Measurements from ENCODE around the gene RAB10. TPM values are rescaled to one million over a fixed set of nuclear protein-coding genes. Genes with fewer than 3 reads are reported as not detected.

RAB10 gene
- total and polyA plus RNA-seq, 2 of the 4 experiments (the other 2 are of a cell fraction), result 30.1 to 77.1 TPM

DNA sequence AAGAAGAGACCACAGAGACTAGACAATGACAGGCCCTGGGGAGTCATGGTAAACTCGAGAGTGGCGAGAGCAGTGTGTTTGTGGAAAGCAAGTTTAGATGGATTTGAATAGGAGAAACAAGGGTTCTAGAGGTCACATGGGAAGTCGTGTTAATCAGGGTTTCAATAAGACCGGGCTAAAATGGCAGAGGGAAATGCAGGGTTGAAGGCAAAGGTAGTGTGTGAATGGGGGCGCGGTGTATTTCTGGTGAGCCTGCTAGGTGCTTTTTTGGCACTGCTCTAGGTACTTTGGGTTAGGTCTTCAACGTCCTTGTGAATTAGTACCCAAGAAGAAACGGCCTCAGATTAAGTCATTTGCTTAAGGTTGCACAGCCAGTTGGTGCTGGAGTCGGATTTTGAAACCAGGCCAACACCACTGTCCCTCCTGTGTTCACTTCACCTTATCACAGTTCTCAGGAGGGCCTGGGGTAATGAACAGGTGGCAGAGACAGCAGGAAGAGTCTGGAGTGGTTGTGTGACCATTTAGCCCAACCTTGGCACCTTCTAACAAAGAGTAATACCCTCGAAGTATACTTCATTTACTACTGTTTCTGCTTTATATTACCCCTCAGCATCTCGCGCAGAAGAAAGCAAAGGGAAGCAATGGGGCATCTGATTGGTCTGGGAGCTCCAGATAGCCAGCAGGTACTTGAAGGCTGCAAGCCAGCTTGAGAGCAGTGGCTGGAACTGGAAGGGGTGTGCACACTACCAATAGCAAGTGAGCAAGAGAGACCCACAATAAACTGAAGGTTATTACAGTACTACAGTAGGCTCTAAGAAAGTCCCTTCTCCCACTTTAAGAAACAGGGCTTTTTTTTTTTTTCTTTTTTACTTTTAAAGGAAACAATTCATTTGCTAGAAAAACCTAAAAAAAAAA, 105.6 kb downstream of the RAB10 start:
- ChIA-PET CTCF (no interaction called here), POLR2A (ENCODE audit: unreplicated experiment) (interaction anchor here (0.5 kb wide), 1 partner anchor 111 kb away, joined by 3 read pairs; no protein-coding TSS in a partner anchor)
- H4K91ac ChIP-seq (ENCODE audit: insufficient read depth, low read depth, low read length), result no peak overlapping the region
- H3K14ac ChIP-seq (replicated peaks; ENCODE audit: low read depth, low read length), result no peak overlapping the region
- no peaks in the 10 kb centered on the region; the same call in 1 of the 2 replicates for H4K20me1 ChIP-seq (ENCODE audit: insufficient read depth, low read length)
- H2AK5ac ChIP-seq (ENCODE audit: low read depth, low read length), result no peak overlapping the region
- H3K18ac ChIP-seq (ENCODE audit: low read depth, low read length), result no peak overlapping the region
- no peak overlapping the region; the same call in 1 of the 2 replicates for H3K23ac ChIP-seq (ENCODE audit: low read depth, low read length)
- H3K4me3 ChIP-seq (ENCODE audit: insufficient read depth, low read depth, low read length), result no peak overlapping the region
- no peak overlapping the region for H2BK5ac ChIP-seq (ENCODE audit: low read depth, low read length, poor library complexity, severe bottlenecking)
- H3K79me1 ChIP-seq (ENCODE audit: low read depth in 1 of 2, low read length in 2 of 2), result no peaks in the 10 kb centered on the region; a peak in 1 of 4 replicates
- 87% methylated on average over 5 of the region's 12 CpGs; no CpG with 5 or more reads in 1 of the 2 experiments for WGBS, 2 experiments (ENCODE audit: extremely low coverage in 2 of 2, insufficient read length in 1 of 2)
- no peak overlapping the region for H3K9ac ChIP-seq (ENCODE audit: low read depth, low read length)
- no peak overlapping the region for H2AK9ac ChIP-seq (replicated peaks; ENCODE audit: low read depth, low read length, poor library complexity)
- intact Hi-C loops (cut with micrococcal nuclease) (loop anchor here (5.0 kb wide), 1 partner anchor 102 kb away; no protein-coding TSS in a partner anchor), in situ Hi-C loops (cut with MboI; ENCODE audit: low sequenced_read_pairs) (loop anchor here (10.0 kb wide), 1 partner anchor 285 kb away; no protein-coding TSS in a partner anchor), dilution Hi-C loops (cut with HindIII; ENCODE audit: low sequenced_read_pairs, unreplicated experiment) (no loop called here)
- no peak for TF ChIP-seq FOS (IDR thresholded peaks at IDR 0.05; ENCODE audit: low read depth, low read length)
- TF ChIP-seq, protein P1, sequence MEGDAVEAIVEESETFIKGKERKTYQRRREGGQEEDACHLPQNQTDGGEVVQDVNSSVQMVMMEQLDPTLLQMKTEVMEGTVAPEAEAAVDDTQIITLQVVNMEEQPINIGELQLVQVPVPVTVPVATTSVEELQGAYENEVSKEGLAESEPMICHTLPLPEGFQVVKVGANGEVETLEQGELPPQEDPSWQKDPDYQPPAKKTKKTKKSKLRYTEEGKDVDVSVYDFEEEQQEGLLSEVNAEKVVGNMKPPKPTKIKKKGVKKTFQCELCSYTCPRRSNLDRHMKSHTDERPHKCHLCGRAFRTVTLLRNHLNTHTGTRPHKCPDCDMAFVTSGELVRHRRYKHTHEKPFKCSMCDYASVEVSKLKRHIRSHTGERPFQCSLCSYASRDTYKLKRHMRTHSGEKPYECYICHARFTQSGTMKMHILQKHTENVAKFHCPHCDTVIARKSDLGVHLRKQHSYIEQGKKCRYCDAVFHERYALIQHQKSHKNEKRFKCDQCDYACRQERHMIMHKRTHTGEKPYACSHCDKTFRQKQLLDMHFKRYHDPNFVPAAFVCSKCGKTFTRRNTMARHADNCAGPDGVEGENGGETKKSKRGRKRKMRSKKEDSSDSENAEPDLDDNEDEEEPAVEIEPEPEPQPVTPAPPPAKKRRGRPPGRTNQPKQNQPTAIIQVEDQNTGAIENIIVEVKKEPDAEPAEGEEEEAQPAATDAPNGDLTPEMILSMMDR (conservative IDR thresholded peaks at IDR 0.05; ENCODE audit: low read depth, low read length), result no peak
- no peak for TF ChIP-seq SMC3 (IDR thresholded peaks at IDR 0.05; ENCODE audit: low read depth, low read length)
- TF ChIP-seq MXI1 (IDR thresholded peaks at IDR 0.05; ENCODE audit: borderline replicate concordance, low read depth, low read length), result no peak
- TF ChIP-seq CEBPB (IDR thresholded peaks at IDR 0.05; ENCODE audit: low read depth, low read length), result no peak
- TF ChIP-seq POLR2A (IDR thresholded peaks at IDR 0.05; ENCODE audit: low read depth, low read length), result no peak
- TF ChIP-seq CHD1 (IDR thresholded peaks at IDR 0.05; ENCODE audit: low read depth, low read length), result no peak
- TF ChIP-seq USF2 (IDR thresholded peaks at IDR 0.05; ENCODE audit: low read depth, low read length), result no peak
- H2AFZ ChIP-seq (replicated peaks; ENCODE audit: low read length, poor library complexity), result no peak overlapping the region
- DNase-seq (no peak), ATAC-seq (ENCODE audit: low read depth) (no peak)
- no peak overlapping the region for H3K4me2 ChIP-seq (ENCODE audit: low read depth, low read length)
- H3K36me3 ChIP-seq (ENCODE audit: control insufficient read depth, insufficient read depth, low read length), result peaks cover 5% of the 10 kb centered on the region
- H3K9me3 ChIP-seq (ENCODE audit: control insufficient read depth, insufficient read depth, low read length), result no peaks in the 10 kb centered on the region
- no peak overlapping the region for H4K5ac ChIP-seq (ENCODE audit: low read depth, low read length)
- H2BK120ac ChIP-seq (ENCODE audit: low read depth, low read length), result no peak overlapping the region
- no peak overlapping the region for H3K4ac ChIP-seq (ENCODE audit: low read depth, low read length)
- no peaks in the 10 kb centered on the region for H3K27me3 ChIP-seq (ENCODE audit: control insufficient read depth, insufficient read depth, low read length)
- BruUV-seq (replicated peaks), result no TSS peak
- H2BK20ac ChIP-seq (ENCODE audit: low read depth, low read length), result no peak overlapping the region
- no peak overlapping the region for H3K56ac ChIP-seq (ENCODE audit: extremely low read depth, insufficient read depth, low read length)
- no peak overlapping the region for H4K8ac ChIP-seq (ENCODE audit: low read depth in 2 of 2, low read length in 2 of 2)
- peaks cover 7% of the 10 kb centered on the region; the same call in 1 of the 2 replicates for H3K9me1 ChIP-seq (ENCODE audit: insufficient read depth, low read length)
- no peak overlapping the region for H2BK15ac ChIP-seq (ENCODE audit: low read depth, low read length)
- no peak overlapping the region for H3K27ac ChIP-seq (ENCODE audit: insufficient read depth, low read length)
- no peaks in the 10 kb centered on the region for H3K4me1 ChIP-seq (ENCODE audit: control insufficient read depth, insufficient read depth, low read length)
